BLaER1 treated with 17β-estradiol and CSF1 and Interleukin-3, amounts not matched to agents 10 nM and 100 nM (cell line): ENCODE measurements around the gene COG5.

Experiments
- H3K27ac ChIP-seq, 11 experiments: shearing (Covaris generic); formaldehyde crosslinking; 2 replicates each; pipeline ENCODE4 v1.8.1; 2022
- H3K27me3 ChIP-seq, 11 experiments: shearing (Covaris generic); formaldehyde crosslinking; 2 replicates each; pipeline ENCODE4 v1.8.1; 2022
- H3K36me3 ChIP-seq, 11 experiments: shearing (Covaris generic); formaldehyde crosslinking; 2 replicates each; pipeline ENCODE4 v1.8.1; 2022
- H3K4me1 ChIP-seq, 10 experiments: shearing (Covaris generic); formaldehyde crosslinking; 2 replicates each; pipeline ENCODE4 v1.8.1; 2022
- H3K4me2 ChIP-seq, 11 experiments: shearing (Covaris generic); formaldehyde crosslinking; 2 replicates each; pipeline ENCODE4 v1.8.1; 2022
- H3K4me3 ChIP-seq, 10 experiments: shearing (Covaris generic); formaldehyde crosslinking; 2 replicates each; pipeline ENCODE4 v1.8.1; 2022
- H3K9ac ChIP-seq, 11 experiments: shearing (Covaris generic); formaldehyde crosslinking; 2 replicates each; pipeline ENCODE4 v1.8.1; 2022
- H3K9me3 ChIP-seq, 11 experiments: shearing (Covaris generic); formaldehyde crosslinking; replicated peaks in 1 of 11; 2 replicates each; pipeline ENCODE4 v1.8.1; 2022
- H4K20me1 ChIP-seq, 11 experiments: shearing (Covaris generic); formaldehyde crosslinking; 2 replicates each; pipeline ENCODE4 v1.8.1; 2022
- Cebpa-rat ChIP-seq, 11 experiments: shearing (Covaris generic); IDR thresholded peaks; 2 replicates each; pipeline ENCODE4 v1.8.1; 2022

The COG5 gene

GRCh38 chr7:107390916-107391315, 172.8 kb downstream of the COG5 start:
- no peak overlapping the region for H3K9ac ChIP-seq
- H3K4me2 ChIP-seq: no peak overlapping the region
- no peaks in the 10 kb centered on the region for H4K20me1 ChIP-seq
- no peaks in the 10 kb centered on the region for H3K4me1 ChIP-seq
- no peaks in the 10 kb centered on the region for H3K27me3 ChIP-seq
- H3K4me3 ChIP-seq: no peak overlapping the region
- peaks cover 0 to 20% (median 0%) of the 10 kb centered on the region in 11 experiments; a peak in 1 of 22 replicates for H3K36me3 ChIP-seq
- H3K9me3 ChIP-seq: no peaks in the 10 kb centered on the region
- no peak overlapping the region for H3K27ac ChIP-seq
- TF ChIP-seq Cebpa-rat (IDR thresholded peaks at IDR 0.05): no peak

GRCh38 chr7:107388604-107389003, 175.1 kb downstream of the COG5 start:
- H3K9me3 ChIP-seq: no peaks in the 10 kb centered on the region
- H3K4me3 ChIP-seq: no peak overlapping the region
- H3K9ac ChIP-seq: no peak overlapping the region
- TF ChIP-seq Cebpa-rat (IDR thresholded peaks at IDR 0.05): no peak
- no peak overlapping the region for H3K27ac ChIP-seq
- H3K36me3 ChIP-seq: peaks cover 0 to 20% (median 0%) of the 10 kb centered on the region in 11 experiments; a peak in 2 of 22 replicates
- H4K20me1 ChIP-seq: no peaks in the 10 kb centered on the region
- no peak overlapping the region for H3K4me2 ChIP-seq
- no peaks in the 10 kb centered on the region for H3K4me1 ChIP-seq
- H3K27me3 ChIP-seq: no peaks in the 10 kb centered on the region

DNA sequence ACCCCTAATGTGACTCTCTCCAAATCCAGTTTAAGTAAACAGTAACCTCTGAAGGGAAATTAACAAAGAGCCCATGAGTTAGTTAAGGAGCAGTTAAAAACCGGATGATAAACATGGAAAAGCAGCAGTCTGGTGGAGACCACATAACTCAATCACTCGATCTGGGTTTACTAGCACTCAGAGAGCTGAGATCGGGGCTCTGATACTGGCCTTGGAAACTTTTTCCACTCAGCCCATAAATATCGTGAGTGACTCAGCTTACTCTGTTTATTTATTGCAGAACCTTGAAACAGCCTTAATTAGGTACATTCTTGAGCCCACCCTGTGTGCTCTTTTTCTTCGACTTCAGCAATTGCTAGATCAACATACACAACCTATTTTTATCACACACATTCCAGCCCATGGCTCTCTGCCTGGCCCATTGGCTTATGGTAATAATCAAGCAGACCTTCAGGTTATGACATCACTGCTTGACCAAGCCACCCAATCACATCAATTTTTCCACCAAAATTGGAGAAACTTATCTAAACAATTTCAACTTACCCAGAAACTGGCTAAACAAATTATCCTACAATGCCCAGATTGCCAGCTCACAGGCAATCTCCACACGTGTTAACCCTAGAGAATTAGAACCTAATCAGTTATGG, 176.0 kb downstream of the COG5 start:
- no peak overlapping the region for H3K27ac ChIP-seq

DNA sequence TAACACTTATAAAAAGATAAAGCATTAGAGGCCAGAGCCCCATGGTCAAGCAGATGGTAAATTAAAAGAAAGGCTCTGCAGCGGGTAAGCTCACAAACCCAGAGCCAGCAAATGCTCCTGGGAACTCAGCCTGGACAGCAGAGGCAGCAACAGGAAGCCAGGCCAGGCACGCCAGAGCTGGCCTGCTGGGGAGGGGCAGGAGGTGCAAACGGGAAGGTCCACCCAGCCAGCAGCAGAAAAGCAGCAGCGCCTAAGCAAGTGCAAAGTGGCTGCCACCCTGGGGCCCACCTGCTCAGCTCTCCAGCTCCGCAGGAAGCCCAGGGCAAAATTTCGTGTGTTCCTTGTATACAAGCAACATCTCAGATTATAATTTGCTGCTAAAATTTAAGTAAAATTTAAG, 176.6 kb downstream of the COG5 start:
- H3K4me2 ChIP-seq: no peak overlapping the region
- no peaks in the 10 kb centered on the region for H3K4me1 ChIP-seq
- no peaks in the 10 kb centered on the region for H3K27me3 ChIP-seq
- H4K20me1 ChIP-seq: no peaks in the 10 kb centered on the region
- H3K9ac ChIP-seq: no peak overlapping the region
- no peak overlapping the region for H3K27ac ChIP-seq
- no peaks in the 10 kb centered on the region for H3K9me3 ChIP-seq
- no peak for TF ChIP-seq Cebpa-rat (IDR thresholded peaks at IDR 0.05)
- peaks cover 0 to 20% (median 0%) of the 10 kb centered on the region in 11 experiments; a peak in 3 of 22 replicates for H3K36me3 ChIP-seq
- H3K4me3 ChIP-seq: no peak overlapping the region

More for the DNA sequence above, 176.0 kb downstream of the COG5 start:
- H3K4me1 ChIP-seq: no peaks in the 10 kb centered on the region
- H3K4me3 ChIP-seq: no peak overlapping the region
- H3K27me3 ChIP-seq: no peaks in the 10 kb centered on the region
- H4K20me1 ChIP-seq: no peaks in the 10 kb centered on the region
- no peak overlapping the region for H3K4me2 ChIP-seq
- H3K9ac ChIP-seq: no peak overlapping the region
- H3K9me3 ChIP-seq: no peaks in the 10 kb centered on the region
- TF ChIP-seq Cebpa-rat (IDR thresholded peaks at IDR 0.05): no peak
- H3K36me3 ChIP-seq: peaks cover 0 to 20% (median 0%) of the 10 kb centered on the region in 11 experiments; a peak in 3 of 22 replicates

- Histone ChIP-seq H3K27me3 (no peaks in the 10 kb centered on the region), H3K27ac (no peak overlapping the region), H4K20me1 (no peaks in the 10 kb centered on the region), H3K9ac (no peak overlapping the region), H3K4me1 (no peaks in the 10 kb centered on the region), H3K4me2 (no peak overlapping the region), H3K9me3 (no peaks in the 10 kb centered on the region), H3K4me3 (no peak overlapping the region), H3K36me3 (peaks cover 0 to 15% (median 0%) of the 10 kb centered on the region in 11 experiments; a peak in 3 of 22 replicates)
- TF ChIP-seq Cebpa-rat (IDR thresholded peaks at IDR 0.05): no peak
Measured at GRCh38 chr7:107386548-107387102, 177.1 kb downstream of the COG5 start.

DNA sequence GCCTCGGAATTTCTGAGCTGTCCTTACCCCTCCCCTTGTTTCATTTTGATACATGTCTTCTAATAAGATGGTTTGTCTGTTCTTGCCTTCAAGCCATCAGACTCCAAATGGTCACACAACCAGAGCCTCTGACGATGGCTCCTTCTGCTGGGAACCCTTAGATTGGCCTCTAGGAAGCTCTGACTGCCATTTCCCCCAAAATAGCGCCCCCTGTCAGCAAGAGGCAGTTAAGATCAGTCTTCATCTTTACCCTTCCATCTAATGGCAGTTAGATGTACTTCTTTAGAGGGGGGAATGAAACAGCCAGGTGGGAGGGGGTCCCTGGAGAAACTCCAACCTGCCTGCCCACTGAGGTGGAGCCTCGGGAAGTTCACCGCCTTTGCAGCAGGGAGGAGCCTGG, 179.7 kb downstream of the COG5 start:
- no peaks in the 10 kb centered on the region for H3K9me3 ChIP-seq
- TF ChIP-seq Cebpa-rat (IDR thresholded peaks at IDR 0.05): no peak
- no peaks in the 10 kb centered on the region; a peak in 1 of 22 replicates for H4K20me1 ChIP-seq
- H3K4me3 ChIP-seq: no peak overlapping the region
- H3K9ac ChIP-seq: no peak overlapping the region
- no peaks in the 10 kb centered on the region for H3K27me3 ChIP-seq
- H3K4me2 ChIP-seq: no peak overlapping the region
- no peak overlapping the region for H3K27ac ChIP-seq
- no peaks in the 10 kb centered on the region for H3K4me1 ChIP-seq
- peaks cover 0 to 9% (median 0%) of the 10 kb centered on the region in 11 experiments; a peak in 2 of 22 replicates for H3K36me3 ChIP-seq

DNA sequence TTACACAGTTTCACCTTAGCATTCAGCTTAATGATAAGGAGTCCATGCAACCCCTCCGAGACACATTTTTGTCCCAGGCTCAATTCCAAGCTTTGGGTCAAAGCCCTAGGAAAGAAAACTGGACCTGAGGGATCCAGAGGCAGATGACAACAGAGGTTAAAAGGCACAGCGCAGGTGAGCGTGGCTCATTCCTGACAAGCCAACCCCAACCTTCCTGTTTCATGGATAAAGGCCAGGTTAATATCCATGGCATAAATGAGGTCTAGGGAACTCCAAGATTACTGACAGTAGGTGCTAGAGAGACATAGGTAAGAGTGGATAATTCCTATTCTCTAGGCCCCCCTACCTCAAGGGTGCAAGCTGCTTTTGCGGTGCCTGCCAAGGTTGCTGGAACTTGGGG, 180.5 kb downstream of the COG5 start:
- Histone ChIP-seq H3K27ac (no peak overlapping the region), H3K9me3 (no peaks in the 10 kb centered on the region), H3K27me3 (no peaks in the 10 kb centered on the region), H4K20me1 (no peaks in the 10 kb centered on the region; a peak in 1 of 22 replicates), H3K9ac (no peak overlapping the region), H3K4me1 (no peaks in the 10 kb centered on the region), H3K4me2 (no peak overlapping the region), H3K4me3 (no peak overlapping the region), H3K36me3 (peaks cover 0 to 9% (median 0%) of the 10 kb centered on the region in 11 experiments; a peak in 2 of 22 replicates)
- no peak for TF ChIP-seq Cebpa-rat (IDR thresholded peaks at IDR 0.05)

DNA sequence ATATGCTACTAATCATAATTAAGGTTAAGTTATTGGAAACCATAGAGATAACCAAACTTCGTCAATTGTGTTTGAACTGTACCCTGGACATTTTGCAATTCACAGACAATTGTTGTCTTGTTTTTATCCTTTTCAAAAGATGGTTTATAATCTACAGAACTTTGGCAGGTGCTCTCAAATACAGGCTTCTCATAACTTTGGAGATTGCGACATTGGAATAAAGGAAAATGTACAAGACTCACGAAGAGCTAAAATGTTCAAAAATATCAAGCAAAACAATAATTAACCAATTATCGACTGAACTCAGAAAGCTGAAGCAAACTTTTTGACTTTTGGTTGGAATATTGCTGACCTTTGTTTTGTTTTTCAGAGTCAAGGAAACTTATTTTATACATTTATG, 182.3 kb downstream of the COG5 start:
- no peak; a peak in 1 of 22 replicates for TF ChIP-seq Cebpa-rat (IDR thresholded peaks at IDR 0.05)
- H3K4me1 ChIP-seq: no peaks in the 10 kb centered on the region
- no peaks in the 10 kb centered on the region; a peak in 1 of 22 replicates for H4K20me1 ChIP-seq
- no peaks in the 10 kb centered on the region for H3K27me3 ChIP-seq
- H3K27ac ChIP-seq: no peak overlapping the region
- no peak overlapping the region for H3K9ac ChIP-seq
- no peak overlapping the region for H3K4me3 ChIP-seq
- H3K9me3 ChIP-seq: no peaks in the 10 kb centered on the region
- peaks cover 0 to 14% (median 0%) of the 10 kb centered on the region in 11 experiments; a peak in 2 of 22 replicates for H3K36me3 ChIP-seq
- H3K4me2 ChIP-seq: no peak overlapping the region

DNA sequence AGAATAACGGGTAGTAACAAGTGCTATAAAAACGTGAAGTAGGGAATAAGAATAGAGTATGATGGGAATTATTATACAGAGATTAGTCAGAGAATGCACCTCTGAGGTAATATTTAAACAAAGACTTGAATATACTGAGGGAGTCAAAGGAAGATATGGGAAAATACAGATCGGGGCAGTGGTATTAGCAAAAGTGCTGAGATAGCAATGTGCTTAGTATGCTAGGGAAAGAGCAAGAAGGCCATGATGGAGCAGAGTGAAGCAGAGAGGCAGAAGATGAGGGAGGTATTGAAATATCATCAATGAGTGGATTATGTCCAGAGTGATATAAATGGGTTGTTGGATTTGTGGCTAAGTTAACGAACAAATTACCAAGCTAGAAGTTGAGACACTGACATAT, 190.4 kb downstream of the COG5 start:
- H3K9ac ChIP-seq: no peak overlapping the region
- H4K20me1 ChIP-seq: no peaks in the 10 kb centered on the region
- H3K4me1 ChIP-seq: no peaks in the 10 kb centered on the region
- peaks cover 0 to 33% (median 0%) of the 10 kb centered on the region in 11 experiments; a peak in 4 of 22 replicates for H3K36me3 ChIP-seq
- H3K4me2 ChIP-seq: no peak overlapping the region
- no peak for TF ChIP-seq Cebpa-rat (IDR thresholded peaks at IDR 0.05)
- H3K4me3 ChIP-seq: no peak overlapping the region
- no peaks in the 10 kb centered on the region for H3K9me3 ChIP-seq
- H3K27ac ChIP-seq: no peak overlapping the region
- H3K27me3 ChIP-seq: no peaks in the 10 kb centered on the region

DNA sequence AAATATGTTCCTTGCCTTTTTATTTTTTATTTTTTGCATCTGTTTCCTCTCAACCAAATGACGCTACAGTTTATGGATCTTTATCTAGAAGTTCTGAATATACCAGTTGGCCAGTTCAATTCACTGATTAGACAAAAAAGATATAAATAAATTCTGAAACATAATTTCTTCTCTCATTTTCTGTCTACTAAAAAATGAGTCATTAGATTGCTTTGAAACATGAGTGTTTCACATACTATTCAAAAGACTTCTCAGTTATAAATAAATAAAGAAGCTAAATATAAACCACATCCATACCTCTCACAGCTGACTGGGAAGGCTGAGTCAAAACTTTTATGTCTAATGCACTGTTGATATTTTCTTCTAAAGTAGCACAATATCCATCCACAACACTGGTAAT, 191.4 kb downstream of the COG5 start:
- Histone ChIP-seq H3K4me2 (no peak overlapping the region), H3K27ac (no peak overlapping the region), H4K20me1 (no peaks in the 10 kb centered on the region), H3K36me3 (peaks cover 0 to 38% (median 0%) of the 10 kb centered on the region in 11 experiments; a peak in 6 of 22 replicates), H3K4me1 (no peaks in the 10 kb centered on the region), H3K9me3 (no peaks in the 10 kb centered on the region), H3K9ac (no peak overlapping the region), H3K4me3 (no peak overlapping the region), H3K27me3 (no peaks in the 10 kb centered on the region)
- no peak for TF ChIP-seq Cebpa-rat (IDR thresholded peaks at IDR 0.05)
